Neural crest cell (in vitro differentiated cells): ENCODE results near the gene ANKRD62. TPM values are rescaled to one million over a fixed set of nuclear protein-coding genes. Genes with fewer than 3 reads are reported as not detected.
"Not testable (repeated sequence)": the region's sequence is repeated elsewhere in the genome, so short reads cannot be mapped to it uniquely, and the experiment has no call there.

Experiments
- DNase-seq: peaks from one replicate; pipeline ENCODE4 v3.0.0; 2021; ENCODE audit warnings: low read depth, mixed read lengths, low spot score
- H3K27ac Mint-ChIP-seq: one replicate; pipeline ENCODE4 v1.8.0; 2021; ENCODE audit warnings: mild to moderate bottlenecking, mixed read lengths; ENCODE audit not compliant: unreplicated experiment
- H3K27me3 Mint-ChIP-seq: 2 replicates; pipeline ENCODE4 v1.8.0; 2021; ENCODE audit warnings: low read depth, mild to moderate bottlenecking, mixed read lengths
- H3K36me3 Mint-ChIP-seq: 2 replicates; pipeline ENCODE4 v1.8.0; 2021; ENCODE audit warnings: low read depth, mild to moderate bottlenecking, mixed read lengths
- H3K4me1 Mint-ChIP-seq: 2 replicates; pipeline ENCODE4 v1.8.0; 2021; ENCODE audit warnings: mixed read lengths
- H3K4me3 Mint-ChIP-seq: one replicate; pipeline ENCODE4 v1.8.0; 2021; ENCODE audit warnings: mild to moderate bottlenecking, mixed read lengths
- H3K9me3 Mint-ChIP-seq: 2 replicates; pipeline ENCODE4 v1.8.0; 2021; ENCODE audit warnings: mixed read lengths
- CTCF ChIP-seq: fragments of 200-600 bp; sonication (generic); conservative IDR thresholded peaks from 2 replicates; pipeline ENCODE4 v1.5.0; 2021; ENCODE audit warnings: antibody characterized with exemption, mild to moderate bottlenecking
- total RNA-seq: library from RNA; stranded (reverse); gene quantifications from 2 replicates; pipeline ENCODE4 v1.2.1, GENCODE V29; 2021

ANKRD62 gene
- total RNA-seq, 1 donor from 2014 or later, result not detected

- H3K27ac Mint-ChIP-seq, DNase-seq, H3K27me3 Mint-ChIP-seq, H3K9me3 Mint-ChIP-seq, H3K4me1 Mint-ChIP-seq, H3K4me3 Mint-ChIP-seq, H3K36me3 Mint-ChIP-seq: not testable (repeated sequence)
Measured at GRCh38 chr18:12149431-12149830, 55.8 kb downstream of the ANKRD62 start.

- Mint-ChIP-seq H3K27me3 (peaks cover 8% of the 10 kb centered on the region), H3K4me3 (no peak overlapping the region), H3K9me3 (no peaks in the 10 kb centered on the region), H3K36me3 (no peaks in the 10 kb centered on the region), H3K4me1 (peaks cover 7% of the 10 kb centered on the region), H3K27ac (no peak overlapping the region)
- no peak for TF ChIP-seq CTCF
- no peak for DNase-seq
Measured at GRCh38 chr18:12154361-12154760, 60.7 kb downstream of the ANKRD62 start.

- Mint-ChIP-seq H3K27ac (no peak overlapping the region), H3K27me3 (peaks cover 2% of the 10 kb centered on the region), H3K4me3 (no peak overlapping the region), H3K4me1 (peaks cover 18% of the 10 kb centered on the region), H3K36me3 (no peaks in the 10 kb centered on the region), H3K9me3 (no peaks in the 10 kb centered on the region)
- DNase-seq, result no peak
- TF ChIP-seq CTCF, result no peak
Measured at GRCh38 chr18:12155996-12156395, 62.4 kb downstream of the ANKRD62 start.

- no peaks in the 10 kb centered on the region for H3K36me3 Mint-ChIP-seq
- no peak overlapping the region for H3K27ac Mint-ChIP-seq
- no peak overlapping the region for H3K4me3 Mint-ChIP-seq
- peaks cover 16% of the 10 kb centered on the region for H3K4me1 Mint-ChIP-seq
- no peaks in the 10 kb centered on the region for H3K9me3 Mint-ChIP-seq
- TF ChIP-seq CTCF, result no peak
- no peaks in the 10 kb centered on the region for H3K27me3 Mint-ChIP-seq
- no peak for DNase-seq
Measured at GRCh38 chr18:12159446-12159845, 65.8 kb downstream of the ANKRD62 start.

- peaks cover 16% of the 10 kb centered on the region for H3K4me1 Mint-ChIP-seq
- no peak for TF ChIP-seq CTCF
- H3K27ac Mint-ChIP-seq, result no peak overlapping the region
- no peak for DNase-seq
- no peak overlapping the region for H3K4me3 Mint-ChIP-seq
- no peaks in the 10 kb centered on the region for H3K36me3 Mint-ChIP-seq
- H3K27me3 Mint-ChIP-seq, result no peaks in the 10 kb centered on the region
- peaks cover 6% of the 10 kb centered on the region for H3K9me3 Mint-ChIP-seq
Measured at GRCh38 chr18:12162786-12163185, 69.1 kb downstream of the ANKRD62 start.

- Mint-ChIP-seq H3K4me1 (peaks cover 8% of the 10 kb centered on the region), H3K4me3 (no peak overlapping the region), H3K36me3 (no peaks in the 10 kb centered on the region), H3K27me3 (peaks cover 7% of the 10 kb centered on the region), H3K27ac (no peak overlapping the region), H3K9me3 (peaks cover 6% of the 10 kb centered on the region)
- no peak for DNase-seq
- TF ChIP-seq CTCF, result no peak
Measured at GRCh38 chr18:12165038-12165768, 71.6 kb downstream of the ANKRD62 start.

Other genes with a start within 250 kb of the ANKRD62 start
- gene CHMP1B, start 242.4 kb upstream of the ANKRD62 start, total RNA-seq, result 23.7 TPM in 2 replicates
- 22.8 and 28.9 TPM in 2 replicates for gene MPPE1, start 185.5 kb upstream of the ANKRD62 start, total RNA-seq
- 48.0 and 51.3 TPM in 2 replicates for gene IMPA2, start 112.3 kb upstream of the ANKRD62 start, total RNA-seq
- gene CIDEA, start 160.5 kb downstream of the ANKRD62 start, total RNA-seq, result not detected in 2 replicates
- gene TUBB6, start 214.4 kb downstream of the ANKRD62 start, total RNA-seq, result 77.8 and 81.8 TPM in 2 replicates